ENCODE measurements around the gene SNX14.

Gene SNX14

DNA sequence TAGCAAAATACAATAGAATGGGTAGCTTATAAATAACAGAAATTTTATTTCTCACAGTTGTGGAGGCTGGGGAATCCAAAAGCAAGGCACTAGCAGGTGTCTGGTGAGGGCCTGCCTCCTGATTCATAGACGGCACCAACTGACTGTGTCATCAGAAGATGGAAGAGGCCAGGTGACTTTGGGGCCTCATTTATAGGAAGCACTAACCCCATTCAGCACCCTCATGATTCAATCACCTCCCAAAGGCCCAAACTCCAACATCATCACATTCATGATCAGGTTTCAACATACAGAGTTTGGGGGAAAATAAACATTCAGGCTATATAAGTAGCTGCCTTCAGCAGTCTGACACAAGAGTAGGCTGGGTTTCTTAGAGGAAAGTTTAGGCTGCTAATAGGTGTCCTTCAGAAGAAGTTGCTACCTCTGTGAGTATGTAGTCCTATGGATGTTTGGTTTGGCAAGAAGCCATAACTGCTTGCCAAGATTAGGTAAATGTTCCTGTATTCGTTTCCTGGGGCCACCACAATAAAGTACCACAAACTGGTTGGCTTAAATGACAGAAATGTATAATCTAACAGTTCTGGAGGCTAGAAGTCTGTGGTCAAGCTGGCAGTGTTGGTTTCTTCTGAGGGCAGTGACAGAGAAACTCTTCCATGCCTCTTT lies 94.9 kb downstream of the SNX14 start:
- no peak for DNase-seq

DNA sequence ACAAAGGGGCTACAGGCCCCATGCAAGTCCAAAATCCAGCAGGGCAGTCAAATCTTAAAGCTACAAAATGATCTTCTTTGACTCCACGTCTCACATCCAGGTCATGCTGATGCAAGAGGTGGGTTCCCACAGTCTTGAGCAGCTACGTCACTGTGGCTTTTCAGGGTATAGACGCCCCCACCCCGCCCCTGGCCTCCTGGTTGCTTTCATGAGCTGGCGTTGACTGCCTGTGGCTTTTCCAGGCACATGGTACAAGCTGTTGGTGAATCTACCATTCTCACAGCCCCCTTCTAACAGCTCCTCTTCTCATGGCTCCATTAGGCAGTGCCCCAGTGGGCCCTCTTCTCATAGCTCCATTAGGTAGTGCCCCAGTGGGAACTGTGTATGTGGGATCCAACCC lies 96.8 kb downstream of the SNX14 start:
- no peak for DNase-seq

DNA sequence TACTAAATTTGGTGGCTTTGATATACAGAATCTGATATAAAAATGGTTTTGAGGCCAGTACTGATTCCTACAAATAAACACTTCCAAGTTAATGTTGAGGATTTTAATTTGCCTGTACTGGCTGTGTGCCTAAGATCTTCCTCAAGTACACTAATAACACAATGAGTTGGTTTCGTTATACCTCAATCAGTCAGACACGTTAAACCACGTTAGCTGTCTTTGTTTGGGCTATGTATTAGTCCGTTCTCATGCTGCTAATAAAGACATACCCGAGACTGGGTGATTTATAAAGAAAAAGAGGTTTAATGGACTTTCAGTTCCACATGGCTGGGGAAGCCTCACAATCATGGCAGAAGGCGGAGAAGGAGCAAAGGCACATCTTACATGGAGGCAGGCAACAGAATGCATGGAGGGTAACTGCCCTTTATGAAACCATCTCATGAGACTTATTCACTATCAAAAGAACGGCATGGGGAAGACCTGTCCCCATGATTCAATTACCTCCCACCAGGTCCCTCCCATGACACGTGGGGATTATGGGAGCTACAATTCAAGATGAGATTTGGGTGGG lies 97.6 kb downstream of the SNX14 start:
- DNase-seq, result no peak

DNA sequence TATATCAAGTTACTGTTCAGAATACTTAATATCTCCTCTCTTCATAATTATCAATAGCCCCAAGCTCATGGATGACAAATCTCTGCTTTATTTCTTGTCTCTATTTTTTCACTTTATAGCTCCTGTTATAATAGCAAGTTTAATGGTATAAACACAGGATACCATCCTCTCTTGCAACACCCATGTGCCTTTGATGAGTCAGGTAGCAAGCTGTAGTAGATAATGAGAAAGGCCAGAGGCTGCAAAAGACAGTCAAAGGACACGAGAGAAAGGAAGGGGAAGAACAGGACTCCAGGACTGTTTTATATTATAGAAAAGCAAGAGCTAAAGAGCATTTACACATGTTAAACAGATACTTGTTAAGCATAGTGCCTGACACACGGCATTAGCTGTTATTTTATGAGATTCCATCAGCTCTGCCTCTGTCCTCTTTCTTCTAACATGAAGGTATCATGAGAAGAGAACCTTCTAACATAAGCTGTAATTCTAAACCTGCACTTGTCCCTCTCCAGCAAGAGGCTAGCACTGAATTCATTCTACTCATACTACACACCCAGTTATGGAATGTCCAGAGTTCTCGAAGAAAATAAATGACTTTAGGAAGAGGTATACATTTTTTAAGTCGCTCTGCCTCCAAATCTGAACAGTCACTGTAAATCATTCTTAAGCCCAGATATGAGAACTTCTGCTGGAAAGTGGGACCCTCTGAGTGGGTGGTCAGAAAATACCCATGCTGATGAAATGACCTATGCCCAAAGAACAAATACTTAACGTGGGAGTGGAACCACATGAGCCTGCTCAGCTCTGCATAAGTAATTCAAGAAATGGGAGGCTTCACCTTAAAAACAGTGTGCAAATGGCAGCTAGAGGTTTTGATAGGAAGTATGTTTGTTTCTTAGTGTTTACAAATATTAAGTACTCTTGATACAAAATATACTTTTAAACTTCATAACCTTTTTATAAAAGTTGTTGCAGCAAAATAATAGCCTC lies 98.8 kb downstream of the SNX14 start:
- DNase-seq, result no peak

DNA sequence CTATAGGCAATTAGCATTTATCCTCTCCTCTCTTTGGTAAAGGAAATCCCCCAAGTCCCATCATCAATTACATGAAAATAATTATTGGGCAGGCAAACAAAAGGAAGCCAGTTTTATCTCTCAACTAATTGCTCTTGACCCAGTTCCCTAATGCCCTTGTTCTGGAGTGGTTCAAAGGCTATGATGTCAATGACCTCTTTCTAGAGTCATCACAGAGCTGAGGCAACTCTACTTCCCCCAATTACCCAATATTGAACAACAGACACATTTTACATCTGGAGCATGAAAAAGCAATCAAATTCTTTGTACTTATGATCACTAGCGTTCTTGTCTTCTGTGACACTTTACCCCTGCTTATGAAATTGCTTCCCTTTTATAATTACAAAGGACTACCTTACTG lies 100.3 kb downstream of the SNX14 start:
- DNase-seq, result no peak

DNA sequence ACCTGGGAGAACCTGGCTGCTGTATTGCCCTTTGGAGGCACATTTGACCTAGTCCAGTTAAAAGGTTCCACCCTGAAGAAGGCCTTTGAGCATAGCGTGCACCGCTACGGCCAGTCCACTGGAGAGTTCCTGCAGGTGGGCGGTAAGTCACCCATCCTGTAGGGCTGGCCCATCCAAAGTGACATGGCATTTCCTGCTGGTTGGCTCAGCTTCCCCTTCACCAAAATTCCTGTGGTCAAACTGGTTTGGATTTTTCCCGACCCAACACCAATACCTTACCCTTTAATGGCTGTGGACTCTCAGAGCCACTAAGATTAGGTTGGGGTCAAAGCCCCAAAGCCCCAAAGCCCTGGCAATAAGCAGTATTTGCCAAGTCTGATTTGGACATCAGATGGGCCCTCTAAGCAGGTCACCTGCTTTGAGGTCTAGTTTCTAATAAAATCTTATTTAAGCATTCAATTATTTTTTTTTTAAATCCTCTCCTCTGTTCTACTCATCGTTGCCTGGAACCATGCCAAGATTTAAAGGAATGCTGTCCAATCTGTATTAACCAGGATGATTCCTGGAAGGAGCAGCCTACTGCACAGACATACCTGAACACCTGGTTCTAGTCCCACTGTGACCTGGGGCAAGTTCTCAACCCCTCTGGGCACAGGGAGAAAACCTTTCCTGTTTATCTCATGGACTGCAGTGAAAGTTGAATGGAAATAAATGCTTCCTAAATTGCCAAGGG lies 103.0 kb downstream of the SNX14 start:
- no peak for DNase-seq

DNA sequence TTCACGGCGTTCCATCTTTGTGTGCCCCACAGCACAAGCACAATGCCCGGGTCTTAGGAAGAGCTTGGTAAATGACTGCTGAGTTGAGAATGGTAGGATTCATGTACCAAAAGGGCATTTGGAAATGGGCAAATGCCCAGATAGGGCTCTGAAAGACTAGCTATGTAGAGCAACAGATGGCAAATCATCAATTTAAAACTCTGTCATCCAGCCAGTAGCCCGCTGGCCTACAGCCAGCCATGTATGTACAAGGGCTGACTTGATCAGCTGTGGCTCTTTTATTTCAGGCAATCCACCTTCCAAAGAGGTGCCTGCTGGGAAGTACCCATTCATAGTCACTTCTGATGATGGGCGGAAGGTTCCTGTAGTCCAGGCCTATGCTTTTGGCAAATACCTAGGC lies 108.7 kb downstream of the SNX14 start:
- peak in 1 of 14 donors; percentile 23 for DNase-seq

DNA sequence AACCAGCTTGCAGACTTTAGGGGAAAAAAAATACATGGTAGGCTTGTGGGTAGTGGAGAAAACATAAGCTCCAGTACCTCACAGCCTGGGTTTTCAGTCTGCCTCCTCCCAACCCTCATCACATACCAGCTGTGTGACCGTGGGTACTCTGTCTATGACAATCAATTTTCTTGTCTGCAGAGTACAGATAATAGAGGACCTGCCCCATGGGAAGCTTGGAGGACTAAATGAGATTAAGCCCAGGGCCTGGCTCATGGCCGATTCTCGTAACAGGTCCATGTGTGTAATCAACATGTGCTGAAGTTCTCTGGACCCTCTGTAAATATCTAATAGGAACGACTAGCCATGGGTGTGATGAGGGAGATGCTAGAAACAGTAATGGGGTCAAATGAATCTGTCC lies 109.8 kb downstream of the SNX14 start:
- no peak for DNase-seq

DNA sequence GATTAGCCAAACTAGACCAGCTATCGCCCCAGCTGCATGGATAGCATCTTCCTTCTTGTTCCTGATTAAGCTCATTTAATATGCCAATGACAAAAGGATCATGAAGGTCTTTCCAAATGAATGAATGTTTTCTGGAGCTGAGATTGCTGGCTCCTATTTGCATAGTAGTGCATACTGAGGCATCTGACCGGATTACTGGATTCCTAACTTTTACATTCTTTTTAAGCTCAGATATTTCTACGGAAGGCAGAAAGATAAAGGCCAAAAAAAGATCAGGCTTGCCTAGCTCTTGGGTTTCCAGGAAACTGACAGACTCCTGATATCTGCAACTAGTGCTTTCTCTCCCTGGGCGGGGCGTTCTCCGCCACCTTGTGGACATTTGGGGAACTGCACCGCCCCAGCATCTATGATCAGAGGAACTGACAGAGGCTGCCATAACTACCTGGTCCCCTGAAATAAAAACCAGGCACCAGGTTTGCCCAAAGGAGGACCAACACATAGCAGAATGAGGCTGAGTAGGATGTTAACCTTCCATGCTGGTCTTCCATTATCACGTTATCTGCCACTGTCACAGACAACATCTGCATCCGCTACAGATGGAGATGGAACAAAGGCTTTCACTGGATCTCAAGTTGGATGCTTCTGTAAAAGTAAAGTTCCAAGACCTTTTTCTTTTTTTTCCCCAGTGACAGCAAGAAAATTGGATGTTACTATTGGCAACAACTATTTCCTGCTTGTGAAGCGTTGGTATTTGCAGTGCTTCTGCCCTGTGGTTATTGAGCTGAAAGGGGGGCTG lies 110.6 kb downstream of the SNX14 start:
- DNase-seq, result peak in 10 of 14 donors; percentile 7 to 70 (median 44)

DNA sequence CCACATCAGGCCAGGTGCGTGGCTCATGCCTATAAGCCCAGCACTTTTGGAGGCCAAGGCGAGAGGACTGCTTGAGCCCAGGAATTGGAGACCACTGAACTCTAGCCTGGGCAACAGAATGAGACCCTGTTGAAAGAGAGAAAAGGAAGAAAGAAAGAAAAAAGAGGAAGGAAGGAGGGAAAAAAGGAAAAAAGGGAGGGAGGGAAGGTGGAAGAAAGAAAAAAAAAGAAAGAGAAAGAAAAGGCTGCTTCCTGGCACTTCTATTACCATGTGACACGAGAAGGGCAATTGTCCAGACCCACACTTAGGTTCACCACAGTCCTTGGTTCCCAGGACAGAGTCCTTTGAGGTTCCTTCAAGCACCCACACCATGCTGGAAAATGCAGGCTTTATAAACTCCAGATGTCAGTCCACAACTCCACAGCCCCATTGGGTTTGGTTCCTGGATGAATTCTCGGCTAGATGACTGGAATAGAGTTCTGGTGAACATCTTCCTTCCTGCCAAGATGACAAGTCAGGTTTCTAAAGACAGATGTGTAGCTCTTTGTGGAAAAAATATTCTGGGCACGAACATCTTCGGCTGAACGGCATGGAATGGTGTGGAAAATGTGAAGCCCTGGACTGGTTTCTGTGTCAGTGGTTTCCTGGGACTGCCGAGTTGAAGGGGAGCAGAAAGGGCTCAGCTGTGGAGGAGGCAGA lies 111.3 kb downstream of the SNX14 start:
- DNase-seq, result no peak

DNA sequence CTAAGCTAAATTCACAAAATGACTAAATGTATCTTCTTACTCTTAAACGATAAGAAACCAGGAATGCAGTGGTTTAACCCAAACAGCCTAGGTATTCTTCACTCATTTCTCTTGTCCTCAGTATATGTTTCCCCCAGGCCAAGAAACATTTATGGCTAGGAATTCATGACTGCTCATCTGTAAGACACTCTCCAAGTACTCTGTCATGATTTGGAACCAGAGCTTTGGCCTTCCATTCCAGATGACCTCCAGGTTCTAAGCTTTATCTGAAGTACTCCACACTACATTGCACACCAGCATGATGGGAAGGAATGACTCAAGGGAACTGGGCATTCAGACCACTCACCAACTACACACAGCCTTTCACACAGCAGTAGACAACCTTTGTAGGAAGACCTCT lies 114.5 kb downstream of the SNX14 start:
- DNase-seq, result no peak

DNA sequence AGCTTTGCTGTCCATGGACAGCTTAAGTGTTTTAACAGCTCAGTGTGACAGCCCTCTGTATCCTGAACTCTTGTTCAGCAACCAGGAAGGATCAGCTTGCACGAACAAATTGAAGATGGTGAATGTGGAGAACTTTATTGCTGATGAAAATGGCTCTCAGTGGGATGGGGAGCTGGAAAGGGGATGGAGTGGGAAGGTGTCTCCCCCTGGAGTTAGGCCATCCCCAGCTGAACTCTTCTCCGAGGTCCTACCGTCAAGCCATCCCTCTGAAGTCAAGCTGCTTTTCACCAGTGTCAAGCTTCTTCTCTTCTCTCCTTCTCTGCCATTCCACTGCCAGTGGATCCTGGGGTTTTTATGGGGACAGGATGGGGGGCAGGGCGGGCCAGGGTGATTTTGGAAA lies 117.1 kb downstream of the SNX14 start:
- no peak for DNase-seq

DNA sequence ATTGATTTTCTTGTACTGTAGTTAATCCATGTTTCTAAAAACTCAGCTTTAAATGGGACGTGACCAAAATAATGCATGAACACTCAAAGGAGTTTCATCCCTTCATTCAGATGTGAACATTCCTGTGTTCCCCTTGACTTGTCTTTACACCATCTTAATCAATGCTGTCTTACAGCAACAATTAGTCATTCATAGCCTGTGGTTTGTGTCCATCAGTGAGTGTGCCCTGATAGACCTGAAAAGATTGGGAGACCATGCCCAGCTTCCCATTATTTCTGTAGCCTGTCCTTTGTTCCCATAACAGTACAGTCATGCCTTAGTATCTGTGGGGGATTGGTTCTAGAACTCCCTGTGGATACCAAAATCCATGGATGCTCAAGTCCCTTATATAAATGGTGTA lies 119.9 kb downstream of the SNX14 start:
- no peak for DNase-seq

DNA sequence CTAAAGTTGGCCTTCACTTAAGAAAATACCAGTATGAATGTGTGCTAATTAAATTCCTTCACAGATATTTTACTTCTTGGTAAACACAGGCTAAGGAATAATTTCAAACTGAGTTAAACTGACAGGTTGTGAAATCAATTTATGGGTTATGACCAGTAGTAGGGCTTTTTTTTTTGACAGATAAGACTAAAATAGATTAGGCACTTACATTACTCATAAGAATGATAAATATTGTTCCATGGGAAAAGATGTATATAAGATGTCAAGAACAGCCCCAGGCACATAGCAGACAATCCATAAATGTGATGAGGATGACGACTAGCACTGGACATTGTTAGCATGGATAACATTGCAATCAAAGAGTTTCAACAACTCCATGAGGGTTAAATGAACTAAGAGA lies 120.9 kb downstream of the SNX14 start:
- no peak for DNase-seq

DNA sequence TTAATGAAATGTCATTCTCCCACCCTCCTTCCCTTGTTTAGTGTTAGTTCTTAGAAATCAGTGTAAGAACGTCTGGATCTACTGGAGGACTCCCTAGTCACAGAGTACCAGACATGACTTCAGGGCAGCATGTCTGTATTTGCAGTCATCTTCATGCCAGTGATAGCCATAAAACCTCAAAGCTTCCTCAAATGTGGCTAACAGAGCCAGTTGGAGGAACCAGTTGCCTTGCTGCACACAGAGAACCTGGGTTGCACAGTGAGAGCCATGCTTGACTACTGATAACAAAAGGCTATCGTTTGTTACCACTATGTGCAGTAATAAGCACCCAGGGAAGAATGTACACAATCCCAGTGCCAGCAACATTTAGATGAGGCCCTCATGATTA lies 123.6 kb downstream of the SNX14 start:
- DNase-seq, result no peak

DNA sequence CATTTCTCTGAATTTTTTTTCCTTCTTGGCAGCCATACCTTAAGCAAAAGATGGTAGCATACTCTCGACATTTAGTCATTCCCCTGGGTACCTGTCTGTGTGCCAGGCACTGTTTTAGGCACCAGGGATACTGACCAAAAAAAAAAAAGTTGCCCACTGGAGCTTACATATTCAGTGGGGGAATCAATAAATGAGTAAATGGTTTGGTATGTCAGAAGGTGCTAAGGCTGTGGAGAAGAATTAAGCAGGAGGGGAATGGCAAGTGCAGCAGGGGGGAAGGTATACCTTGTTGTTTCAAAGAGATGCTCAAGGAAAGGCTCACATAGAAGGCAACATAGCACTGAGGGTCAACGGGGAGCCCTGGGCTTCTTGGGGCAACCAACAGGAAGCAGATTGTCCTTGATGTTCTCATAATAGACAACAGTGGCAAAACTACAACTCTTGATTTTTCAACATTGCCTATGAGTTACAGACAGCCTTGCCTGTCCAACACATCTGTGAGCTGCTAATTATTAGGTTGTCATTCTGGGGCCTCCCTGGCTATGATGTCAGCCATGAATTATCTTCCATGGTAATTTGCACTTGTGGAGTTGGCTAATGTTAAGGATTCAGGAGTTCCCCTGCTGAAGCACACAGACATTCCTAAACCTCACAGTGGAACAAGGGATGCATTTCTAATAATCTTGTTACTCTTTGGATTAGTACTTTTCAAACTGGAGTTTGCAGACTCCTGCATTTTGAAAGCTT lies 124.2 kb downstream of the SNX14 start:
- no peak for DNase-seq

DNA sequence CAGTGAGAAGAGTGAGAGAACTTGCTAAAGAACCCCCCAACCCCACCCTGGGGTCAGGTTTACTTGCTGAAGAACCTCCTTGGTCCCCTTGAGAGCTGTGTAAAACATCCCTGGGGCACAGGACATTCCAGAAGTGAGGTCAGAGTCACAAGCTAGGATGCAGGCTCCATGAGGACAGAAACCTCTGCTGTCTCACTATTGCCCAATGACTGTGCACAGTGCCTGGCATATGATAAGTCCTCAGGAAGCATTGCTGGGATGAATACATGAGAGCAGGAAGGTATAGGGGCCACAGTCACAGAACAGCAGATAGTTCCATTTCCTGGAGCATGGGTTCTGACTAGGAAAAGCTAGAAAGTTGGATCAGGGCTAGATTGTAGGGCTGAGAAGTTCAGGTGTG lies 125.3 kb downstream of the SNX14 start:
- DNase-seq, result no peak

DNA sequence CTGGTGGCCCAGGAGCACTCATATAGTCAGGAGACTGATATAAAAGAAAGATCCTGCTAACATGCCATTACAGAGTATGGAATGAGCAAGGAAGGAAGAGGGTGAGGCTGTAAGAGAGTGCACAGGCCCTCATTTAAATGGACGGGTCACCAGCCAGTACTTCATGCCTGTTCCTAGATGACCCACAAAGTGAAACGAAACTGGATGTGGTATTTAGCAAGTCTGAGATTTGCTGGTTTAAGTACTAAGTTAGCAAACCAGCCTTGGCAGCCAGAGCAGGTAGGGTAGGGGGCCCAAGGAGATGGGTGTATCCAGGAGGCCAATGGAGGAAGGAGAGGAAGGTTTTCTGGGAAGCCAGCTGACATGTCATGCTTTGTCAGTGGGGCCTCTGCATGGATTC lies 127.9 kb downstream of the SNX14 start:
- no peak for DNase-seq

DNA sequence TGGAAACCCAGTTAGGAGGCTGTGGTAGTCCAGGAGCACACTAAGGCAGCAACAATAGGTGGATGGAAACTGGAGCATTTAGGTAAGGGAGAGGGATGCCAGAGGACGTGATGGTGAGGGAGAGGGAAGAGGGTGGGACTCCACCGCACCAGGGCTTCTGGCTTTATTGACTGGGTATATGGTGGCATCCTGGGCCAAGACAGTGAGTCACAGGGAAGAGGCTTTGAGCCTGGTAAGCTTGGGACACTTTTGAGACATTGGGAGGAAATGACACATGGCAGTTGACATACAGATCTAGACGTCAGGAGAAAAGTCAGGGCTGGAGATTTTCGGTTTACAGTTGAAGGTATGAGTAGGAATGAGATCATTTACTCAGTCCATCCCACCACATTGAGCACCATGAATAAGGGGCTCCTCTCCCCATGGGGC lies 128.9 kb downstream of the SNX14 start:
- DNase-seq, result no peak

DNA sequence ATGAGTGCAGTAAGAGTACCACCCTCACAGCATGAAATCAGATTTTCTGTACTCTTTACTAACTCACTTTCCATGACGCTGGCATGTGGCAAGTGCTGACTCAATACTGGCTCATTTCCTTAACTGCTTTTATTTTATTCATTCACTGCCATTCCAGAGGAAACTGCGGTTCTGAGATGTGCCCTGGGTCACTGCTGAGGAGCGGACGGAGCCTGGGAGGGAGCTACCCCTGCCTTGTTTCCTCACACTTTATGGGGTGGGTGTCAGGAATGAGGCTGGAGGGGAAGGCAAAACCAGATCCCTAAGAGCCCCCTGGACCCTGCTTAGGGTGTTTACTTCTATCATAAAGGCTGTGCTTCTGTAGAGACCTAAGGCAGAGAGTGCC lies 129.4 kb downstream of the SNX14 start:
- no peak for DNase-seq
